Activated T-helper 17 cell treated with anti-CD3 and anti-CD28 coated beads, Interleukin-2, amount 50 U/mL, for 72 hours (primary cell): Measurements from ENCODE around the gene AGR2. TPM values are rescaled to one million over a fixed set of nuclear protein-coding genes. Genes with fewer than 3 reads are reported as not detected.

ENCODE experiments used
- ATAC-seq: fragments of 150-1000 bp; cut with Tn5 transposase; replicated peaks from 2 replicates; pipeline ENCODE4 v1.10.0; 2021; ENCODE audit warnings: mild to moderate bottlenecking, moderate library complexity
- H3K27ac Mint-ChIP-seq: one replicate; pipeline ENCODE4 v1.8.0; 2022; ENCODE audit warnings: mixed read lengths
- H3K27me3 Mint-ChIP-seq: one replicate; pipeline ENCODE4 v1.8.0; 2022; ENCODE audit warnings: mixed read lengths
- H3K36me3 Mint-ChIP-seq: one replicate; pipeline ENCODE4 v1.8.0; 2022; ENCODE audit warnings: low read depth, mild to moderate bottlenecking, mixed read lengths
- H3K4me1 Mint-ChIP-seq: one replicate; pipeline ENCODE4 v1.8.0; 2022; ENCODE audit warnings: mixed read lengths
- H3K4me3 Mint-ChIP-seq: one replicate; pipeline ENCODE4 v1.8.0; 2022; ENCODE audit warnings: mild to moderate bottlenecking, mixed read lengths
- H3K9me3 Mint-ChIP-seq: one replicate; pipeline ENCODE4 v1.8.0; 2022; ENCODE audit warnings: mixed read lengths
- total RNA-seq, 2 donors: library from RNA; stranded (reverse); gene quantifications; one replicate each; pipeline ENCODE4 v1.2.3, GENCODE V29; 2022

The AGR2 gene
- total RNA-seq, 2 donors from 2014 or later: not detected

DNA sequence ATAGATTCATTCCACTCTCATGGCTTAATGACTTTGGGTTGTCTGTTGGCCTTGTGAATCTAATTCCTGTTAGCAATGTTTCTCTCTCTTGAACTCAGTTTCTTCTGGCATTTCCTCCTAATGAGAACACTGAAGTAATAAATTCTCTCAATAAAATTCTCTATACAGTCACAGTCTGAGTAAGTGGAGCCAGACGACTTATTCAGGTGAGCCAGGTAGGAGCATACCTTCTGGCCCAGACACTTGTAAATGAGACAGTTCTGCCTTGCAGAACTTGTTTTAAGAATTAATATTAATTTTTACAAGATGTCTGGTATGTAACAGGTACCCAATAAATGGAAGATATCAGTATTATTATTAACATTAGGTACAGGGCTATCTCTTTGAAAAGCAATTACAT lies 28.6 kb upstream of the AGR2 start:
- Mint-ChIP-seq H3K36me3 (no peaks in the 10 kb centered on the region), H3K9me3 (peaks cover 4% of the 10 kb centered on the region), H3K4me3 (no peak overlapping the region), H3K27ac (no peak overlapping the region), H3K4me1 (no peaks in the 10 kb centered on the region), H3K27me3 (peaks cover 15% of the 10 kb centered on the region)
- ATAC-seq: no peak

DNA sequence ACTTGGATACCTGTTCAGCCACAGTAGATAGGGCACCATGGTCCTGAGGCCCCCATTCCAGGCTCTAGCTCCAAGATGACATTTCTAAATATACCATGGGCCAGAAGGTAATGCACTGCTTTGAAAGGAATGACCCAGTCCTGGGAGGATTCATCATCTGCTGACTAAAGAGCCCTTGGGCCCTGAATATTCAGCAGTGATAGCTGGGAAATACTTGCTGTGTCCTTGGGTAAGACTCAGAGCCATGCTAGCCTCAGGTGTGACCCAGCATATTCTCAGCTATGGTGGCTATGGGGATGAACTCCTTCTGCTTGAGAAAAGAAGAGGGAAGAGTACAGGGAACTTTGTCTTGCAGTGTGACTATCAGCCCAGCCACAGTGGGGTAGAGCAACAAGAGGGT lies 21.3 kb upstream of the AGR2 start:
- Mint-ChIP-seq H3K4me1 (no peaks in the 10 kb centered on the region), H3K27ac (no peak overlapping the region), H3K9me3 (peaks cover 4% of the 10 kb centered on the region), H3K27me3 (peaks cover 23% of the 10 kb centered on the region), H3K4me3 (no peak overlapping the region), H3K36me3 (no peaks in the 10 kb centered on the region)
- ATAC-seq: no peak

- Mint-ChIP-seq H3K27ac (no peak overlapping the region), H3K4me3 (no peak overlapping the region), H3K4me1 (no peaks in the 10 kb centered on the region), H3K36me3 (no peaks in the 10 kb centered on the region), H3K27me3 (peaks cover 16% of the 10 kb centered on the region), H3K9me3 (no peaks in the 10 kb centered on the region)
- no peak for ATAC-seq
These were observed 17.2 kb upstream of the AGR2 start for GRCh38 chr7:16822029-16822428.

DNA sequence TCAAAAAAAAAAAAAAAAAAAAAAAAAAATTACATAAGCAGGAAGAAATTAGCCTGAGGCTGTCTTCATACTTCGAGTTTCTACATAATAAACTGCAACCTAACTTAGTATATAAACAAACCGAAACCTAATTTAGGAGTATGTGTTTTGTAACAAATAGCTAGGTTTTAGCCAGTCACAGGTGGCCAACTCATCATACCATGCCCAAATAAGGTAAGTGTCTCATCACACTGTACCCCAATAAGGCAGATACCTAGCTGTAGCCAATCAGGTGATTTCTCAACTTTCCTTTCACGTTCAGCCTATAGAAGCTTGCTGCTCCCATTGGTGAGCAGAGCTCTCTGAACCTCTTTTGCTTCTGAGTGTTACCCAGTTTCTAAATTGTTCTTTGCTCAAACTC lies 13.9 kb upstream of the AGR2 start:
- no peak for ATAC-seq
- Mint-ChIP-seq H3K9me3 (no peaks in the 10 kb centered on the region), H3K27me3 (peaks cover 13% of the 10 kb centered on the region), H3K4me1 (no peaks in the 10 kb centered on the region), H3K36me3 (no peaks in the 10 kb centered on the region), H3K4me3 (no peak overlapping the region), H3K27ac (no peak overlapping the region)

- Mint-ChIP-seq H3K27me3 (peaks cover 10% of the 10 kb centered on the region), H3K9me3 (no peaks in the 10 kb centered on the region), H3K4me1 (no peaks in the 10 kb centered on the region), H3K4me3 (no peak overlapping the region), H3K36me3 (no peaks in the 10 kb centered on the region), H3K27ac (no peak overlapping the region)
- no peak for ATAC-seq
These were observed 12.7 kb upstream of the AGR2 start for GRCh38 chr7:16817536-16817935.

DNA sequence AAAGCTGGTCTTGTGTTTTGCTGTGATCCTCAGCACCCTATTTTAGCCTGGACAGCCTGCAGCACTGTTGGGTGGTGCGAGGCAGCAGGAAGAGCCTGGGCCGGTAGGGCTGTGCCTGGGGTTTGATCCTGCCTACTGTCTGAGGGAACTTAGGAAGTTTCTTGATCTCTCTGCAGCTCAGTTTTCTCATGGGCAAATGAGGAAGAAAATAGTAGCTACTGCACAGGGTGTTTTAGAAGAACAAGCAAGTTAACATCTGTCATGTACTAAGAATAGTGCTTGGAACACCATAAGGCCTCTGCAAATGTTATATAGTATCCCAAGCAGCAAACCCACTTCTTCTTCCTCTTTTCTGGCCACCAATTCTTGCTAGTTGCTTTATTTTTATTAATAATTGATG lies 12.0 kb upstream of the AGR2 start:
- H3K9me3 Mint-ChIP-seq: no peaks in the 10 kb centered on the region
- no peak overlapping the region for H3K27ac Mint-ChIP-seq
- H3K27me3 Mint-ChIP-seq: peaks cover 6% of the 10 kb centered on the region
- no peak overlapping the region for H3K4me3 Mint-ChIP-seq
- no peak for ATAC-seq
- H3K36me3 Mint-ChIP-seq: no peaks in the 10 kb centered on the region
- H3K4me1 Mint-ChIP-seq: no peaks in the 10 kb centered on the region

DNA sequence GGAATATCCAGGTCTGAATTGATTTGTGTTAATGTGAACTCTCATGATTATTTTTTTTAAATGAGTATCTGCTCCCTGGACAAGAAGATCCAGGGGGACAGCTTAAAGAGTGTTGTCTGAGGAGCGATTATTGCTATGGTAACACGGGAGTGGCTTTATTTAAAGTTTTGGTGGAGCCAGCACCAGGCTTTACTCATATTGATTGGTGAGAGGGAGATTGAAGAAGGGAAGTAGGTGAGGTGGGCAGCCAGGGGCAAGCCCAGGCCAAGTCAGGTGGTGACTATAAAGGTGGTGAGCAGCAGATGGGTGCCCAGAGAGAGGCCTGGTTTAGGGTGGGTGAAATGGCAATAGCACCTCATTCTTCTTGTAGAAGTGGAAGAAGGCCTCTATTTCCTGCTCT lies 10.2 kb upstream of the AGR2 start:
- Mint-ChIP-seq H3K9me3 (no peaks in the 10 kb centered on the region), H3K27me3 (peaks cover 3% of the 10 kb centered on the region), H3K4me3 (no peak overlapping the region), H3K4me1 (no peaks in the 10 kb centered on the region), H3K27ac (no peak overlapping the region), H3K36me3 (no peaks in the 10 kb centered on the region)
- no peak for ATAC-seq

- Mint-ChIP-seq H3K36me3 (no peaks in the 10 kb centered on the region), H3K4me1 (no peaks in the 10 kb centered on the region), H3K4me3 (no peak overlapping the region), H3K27me3 (peaks cover 3% of the 10 kb centered on the region), H3K9me3 (no peaks in the 10 kb centered on the region), H3K27ac (no peak overlapping the region)
- ATAC-seq: no peak
These were observed 8.4 kb upstream of the AGR2 start for GRCh38 chr7:16813232-16813616.

DNA sequence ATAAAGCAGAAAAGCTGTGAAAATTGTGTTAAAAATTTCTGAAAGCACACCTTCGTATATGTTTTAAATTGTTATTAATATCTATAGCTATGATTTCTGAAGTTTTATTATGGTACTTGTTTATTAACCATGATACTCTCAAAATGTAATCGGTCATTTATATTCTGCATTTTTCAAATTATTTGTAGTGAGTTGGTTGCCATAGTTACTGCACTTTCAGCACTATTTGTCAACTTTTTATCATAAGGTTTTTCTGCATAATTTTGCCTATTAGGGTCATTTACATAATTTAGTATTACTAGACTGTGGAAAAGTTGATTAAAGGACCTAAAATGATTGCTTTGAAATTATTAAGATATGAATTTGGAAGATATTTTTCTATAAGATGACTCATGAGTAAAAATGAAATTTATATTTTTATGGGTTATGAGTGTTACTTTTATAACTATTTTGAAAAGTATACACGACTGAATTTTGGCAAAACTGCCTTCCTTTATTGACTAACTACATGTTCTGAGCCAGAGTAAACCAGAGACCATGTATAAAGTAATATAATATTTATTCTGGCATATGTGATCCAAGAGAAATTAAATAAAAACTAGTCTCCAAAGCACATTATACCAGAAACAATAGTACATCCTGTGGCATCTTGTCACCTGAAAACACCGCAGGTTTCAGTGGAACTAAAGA lies 7.9 kb upstream of the AGR2 start:
- no peak overlapping the region for H3K4me3 Mint-ChIP-seq
- ATAC-seq: no peak

DNA sequence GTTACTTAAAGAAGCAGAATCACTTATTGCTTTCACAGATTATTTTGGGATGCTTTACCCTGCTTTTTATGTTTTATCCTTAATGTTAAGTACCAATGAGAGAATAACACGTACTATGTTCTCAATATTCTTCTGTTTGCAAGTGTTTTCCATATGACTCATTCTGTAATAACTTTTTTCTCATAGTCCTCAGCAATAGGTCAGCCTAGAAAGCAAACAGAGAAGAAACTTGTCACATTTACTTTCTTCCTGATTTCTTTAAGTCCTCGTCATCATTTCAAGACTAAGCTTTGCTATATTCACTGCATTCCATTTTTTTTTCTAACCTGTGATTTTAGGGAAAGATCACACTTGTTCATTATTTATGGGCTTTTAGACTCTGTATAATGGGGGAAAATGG lies 6.8 kb upstream of the AGR2 start:
- no peak for ATAC-seq
- no peaks in the 10 kb centered on the region for H3K36me3 Mint-ChIP-seq
- H3K4me1 Mint-ChIP-seq: no peaks in the 10 kb centered on the region
- no peak overlapping the region for H3K4me3 Mint-ChIP-seq
- no peak overlapping the region for H3K27ac Mint-ChIP-seq
- no peaks in the 10 kb centered on the region for H3K9me3 Mint-ChIP-seq
- H3K27me3 Mint-ChIP-seq: peaks cover 3% of the 10 kb centered on the region

More for the DNA sequence above, 7.9 kb upstream of the AGR2 start:
- Mint-ChIP-seq H3K27me3 (peaks cover 3% of the 10 kb centered on the region), H3K36me3 (no peaks in the 10 kb centered on the region), H3K27ac (no peak overlapping the region), H3K9me3 (no peaks in the 10 kb centered on the region), H3K4me1 (no peaks in the 10 kb centered on the region)

- peaks cover 3% of the 10 kb centered on the region for H3K27me3 Mint-ChIP-seq
- no peaks in the 10 kb centered on the region for H3K36me3 Mint-ChIP-seq
- no peak overlapping the region for H3K27ac Mint-ChIP-seq
- no peak overlapping the region for H3K4me3 Mint-ChIP-seq
- H3K9me3 Mint-ChIP-seq: no peaks in the 10 kb centered on the region
- H3K4me1 Mint-ChIP-seq: no peaks in the 10 kb centered on the region
- no peak for ATAC-seq
These were observed 5.8 kb upstream of the AGR2 start for GRCh38 chr7:16810573-16810972.

DNA sequence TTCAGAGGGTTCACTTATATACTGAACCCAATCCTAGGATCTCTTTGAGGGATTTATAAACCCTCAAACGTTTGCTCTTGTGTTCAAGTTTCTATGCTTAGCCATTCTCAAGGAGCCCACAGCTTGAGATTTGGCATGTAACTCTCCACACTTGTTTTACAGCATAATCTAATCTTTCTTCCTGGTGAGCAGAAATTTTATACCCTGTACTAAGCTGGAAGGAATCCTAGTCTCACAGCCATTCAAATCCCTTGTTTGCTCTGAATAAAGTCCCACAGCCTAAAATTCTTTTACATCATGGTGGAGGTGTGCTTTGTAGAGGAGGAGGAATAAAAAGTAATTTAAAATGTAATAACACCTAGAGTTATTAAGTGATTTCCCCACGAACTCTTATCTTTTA lies 5.3 kb upstream of the AGR2 start:
- Mint-ChIP-seq H3K4me3 (no peak overlapping the region), H3K27ac (no peak overlapping the region), H3K4me1 (no peaks in the 10 kb centered on the region), H3K36me3 (no peaks in the 10 kb centered on the region), H3K27me3 (peaks cover 5% of the 10 kb centered on the region), H3K9me3 (no peaks in the 10 kb centered on the region)
- ATAC-seq: no peak

GRCh38 chr7:16805441-16805840 lies 642 bp upstream of the AGR2 start:
- H3K4me1 Mint-ChIP-seq: peaks cover 4% of the 10 kb centered on the region
- peaks cover 8% of the 10 kb centered on the region for H3K27me3 Mint-ChIP-seq
- H3K27ac Mint-ChIP-seq: no peak overlapping the region
- H3K9me3 Mint-ChIP-seq: no peaks in the 10 kb centered on the region
- H3K36me3 Mint-ChIP-seq: no peaks in the 10 kb centered on the region
- no peak for ATAC-seq
- H3K4me3 Mint-ChIP-seq: no peak overlapping the region

GRCh38 chr7:16803881-16804673 lies 722 bp downstream of the AGR2 start:
- Mint-ChIP-seq H3K9me3 (no peaks in the 10 kb centered on the region), H3K27ac (no peak overlapping the region), H3K4me3 (no peak overlapping the region), H3K27me3 (peaks cover 5% of the 10 kb centered on the region), H3K4me1 (peaks cover 4% of the 10 kb centered on the region), H3K36me3 (no peaks in the 10 kb centered on the region)
- no peak for ATAC-seq

- no peaks in the 10 kb centered on the region for H3K9me3 Mint-ChIP-seq
- no peak for ATAC-seq
- peaks cover 4% of the 10 kb centered on the region for H3K4me1 Mint-ChIP-seq
- H3K4me3 Mint-ChIP-seq: no peak overlapping the region
- no peaks in the 10 kb centered on the region for H3K36me3 Mint-ChIP-seq
- H3K27ac Mint-ChIP-seq: no peak overlapping the region
- H3K27me3 Mint-ChIP-seq: peaks cover 5% of the 10 kb centered on the region
These were observed 1.7 kb downstream of the AGR2 start for GRCh38 chr7:16803125-16803524.
